CD4-positive, alpha-beta T cell treated with Interleukin-12 subunit alpha and Interleukin-12 subunit beta, for 1 hour (primary cell): ENCODE measurements around the gene SLC8A2.

ENCODE experiments used
- DNase-seq: peaks from one replicate; pipeline ENCODE4 v3.0.0-alpha.2; 2020

SLC8A2 gene

GRCh38 chr19:47485210-47485609 is 13.5 kb upstream of the SLC8A2 start:
- DNase-seq: no peak

GRCh38 chr19:47483800-47484690 is 12.4 kb upstream of the SLC8A2 start, which contains the start of gene KPTN:
TSS of gene KPTN (minus strand) at chr19:47484219. CDS start at chr19:47484160, 59 bp downstream.
- peak; percentile 90 for DNase-seq

GRCh38 chr19:47483200-47483599 is 11.5 kb upstream of the SLC8A2 start:
- DNase-seq: no peak

GRCh38 chr19:47481460-47482052 is 9.9 kb upstream of the SLC8A2 start:
- DNase-seq: no peak

- no peak for DNase-seq
Observed at GRCh38 chr19:47480658-47481057, 9.0 kb upstream of the SLC8A2 start.

- DNase-seq: no peak
Observed at GRCh38 chr19:47479701-47480503, 8.2 kb upstream of the SLC8A2 start.

- DNase-seq: no peak
Observed at GRCh38 chr19:47476438-47476972, 4.8 kb upstream of the SLC8A2 start.

GRCh38 chr19:47475465-47475864 is 3.8 kb upstream of the SLC8A2 start:
- no peak for DNase-seq

GRCh38 chr19:47473336-47473735 is 1.6 kb upstream of the SLC8A2 start:
- no peak for DNase-seq

GRCh38 chr19:47471381-47471732 is 336 bp downstream of the SLC8A2 start:
- DNase-seq: no peak

GRCh38 chr19:47470447-47471195 is 1.1 kb downstream of the SLC8A2 start:
- DNase-seq: no peak

- no peak for DNase-seq
Observed at GRCh38 chr19:47469719-47470118, 2.0 kb downstream of the SLC8A2 start.

GRCh38 chr19:47469363-47469700 is 2.4 kb downstream of the SLC8A2 start:
- DNase-seq: no peak

GRCh38 chr19:47467914-47468313 is 3.8 kb downstream of the SLC8A2 start:
- no peak for DNase-seq

GRCh38 chr19:47465957-47466356 is 5.7 kb downstream of the SLC8A2 start:
- DNase-seq: no peak

- no peak for DNase-seq
Observed at GRCh38 chr19:47464675-47465419, 6.8 kb downstream of the SLC8A2 start.

- no peak for DNase-seq
Observed at GRCh38 chr19:47461876-47462275, 9.8 kb downstream of the SLC8A2 start.

GRCh38 chr19:47459477-47459876 is 12.2 kb downstream of the SLC8A2 start:
- no peak for DNase-seq

GRCh38 chr19:47458672-47459071 is 13.0 kb downstream of the SLC8A2 start:
- no peak for DNase-seq

GRCh38 chr19:47456721-47457474 is 14.8 kb downstream of the SLC8A2 start:
- no peak for DNase-seq

GRCh38 chr19:47450478-47450877 is 21.2 kb downstream of the SLC8A2 start:
- DNase-seq: no peak
